Measurements from ENCODE around the gene PRKD1. TPM values are rescaled to one million over a fixed set of nuclear protein-coding genes. Genes with fewer than 3 reads are reported as not detected.

Gene PRKD1
- total RNA-seq, 4 donors from 2014 or later, result 3.5 to 6.4 (median 4.4) TPM

- no peak for DNase-seq
- no peaks in the 10 kb centered on the region for H3K27me3 ChIP-seq
- H3K4me1 ChIP-seq, result peaks cover 0 to 5% (median 0%) of the 10 kb centered on the region in 4 donors
- WGBS, 2 donors (ENCODE audit: low coverage in 1 of 2), result 86 to 92% methylated on average over 1 to 2 of the region's 2 CpGs
- H3K9me3 ChIP-seq, result no peaks in the 10 kb centered on the region
- in situ Hi-C loops (cut with MboI; ENCODE audit: low pct_ligation_motif_present in 1 of 4, low pct_unique_long_range_greater_than_20kb in 1 of 4, low sequenced_read_pairs in 3 of 4), result no loop called here
- H3K27ac ChIP-seq, result no peak overlapping the region
- no peaks in the 10 kb centered on the region for H3K36me3 ChIP-seq
- TF ChIP-seq POLR2A (IDR thresholded peaks at IDR 0.05), result no peak
- TF ChIP-seq EP300 (IDR thresholded peaks at IDR 0.05; ENCODE audit: low read depth), result no peak
- TF ChIP-seq CTCF (IDR thresholded peaks at IDR 0.05), result no peak
- TF ChIP-seq POLR2AphosphoS5 (IDR thresholded peaks at IDR 0.05), result no peak
- intact Hi-C loops (cut with DNase I; ENCODE audit: low total_unique reads), result no loop called here
- H3K4me3 ChIP-seq, result no peak overlapping the region
Measured at GRCh38 chr14:29763342-29763858, 164.2 kb downstream of the PRKD1 start.

- in situ Hi-C loops (cut with MboI; ENCODE audit: low pct_ligation_motif_present in 1 of 4, low pct_unique_long_range_greater_than_20kb in 1 of 4, low sequenced_read_pairs in 3 of 4), result no loop called here
- no peak overlapping the region for H3K27ac ChIP-seq
- H3K4me3 ChIP-seq, result no peak overlapping the region
- no peaks in the 10 kb centered on the region for H3K36me3 ChIP-seq
- no peak for TF ChIP-seq EP300 (IDR thresholded peaks at IDR 0.05; ENCODE audit: low read depth)
- no peak for TF ChIP-seq CTCF (IDR thresholded peaks at IDR 0.05)
- TF ChIP-seq POLR2AphosphoS5 (IDR thresholded peaks at IDR 0.05), result no peak
- no peak for TF ChIP-seq POLR2A (IDR thresholded peaks at IDR 0.05)
- 83 to 93% methylated on average over 5 to 6 of the region's 6 CpGs for WGBS, 2 donors (ENCODE audit: low coverage in 1 of 2)
- no peak for DNase-seq
- H3K4me1 ChIP-seq, result peaks cover 0 to 5% (median 0%) of the 10 kb centered on the region in 4 donors
- H3K9me3 ChIP-seq, result no peaks in the 10 kb centered on the region
- no peaks in the 10 kb centered on the region for H3K27me3 ChIP-seq
- intact Hi-C loops (cut with DNase I; ENCODE audit: low total_unique reads), result no loop called here
Measured at GRCh38 chr14:29759521-29760340, 167.9 kb downstream of the PRKD1 start.

- intact Hi-C loops (cut with DNase I; ENCODE audit: low total_unique reads) (no loop called here), in situ Hi-C loops (cut with MboI; ENCODE audit: low pct_ligation_motif_present in 1 of 4, low pct_unique_long_range_greater_than_20kb in 1 of 4, low sequenced_read_pairs in 3 of 4) (no loop called here)
- 54 to 69% methylated on average over 3 of the region's 3 CpGs for WGBS, 2 donors (ENCODE audit: low coverage in 1 of 2)
- H3K27ac ChIP-seq, result no peak overlapping the region
- H3K4me1 ChIP-seq, result peaks cover 0 to 5% (median 0%) of the 10 kb centered on the region in 4 donors
- H3K9me3 ChIP-seq, result no peaks in the 10 kb centered on the region
- H3K4me3 ChIP-seq, result no peak overlapping the region
- no peaks in the 10 kb centered on the region for H3K36me3 ChIP-seq
- no peaks in the 10 kb centered on the region for H3K27me3 ChIP-seq
- TF ChIP-seq EP300 (IDR thresholded peaks at IDR 0.05; ENCODE audit: low read depth) (no peak), POLR2AphosphoS5 (IDR thresholded peaks at IDR 0.05) (no peak), CTCF (IDR thresholded peaks at IDR 0.05) (no peak), POLR2A (IDR thresholded peaks at IDR 0.05) (no peak)
- no peak for DNase-seq
Measured at GRCh38 chr14:29757711-29758233, 169.9 kb downstream of the PRKD1 start.

- in situ Hi-C loops (cut with MboI; ENCODE audit: low pct_ligation_motif_present in 1 of 4, low pct_unique_long_range_greater_than_20kb in 1 of 4, low sequenced_read_pairs in 3 of 4) (no loop called here), intact Hi-C loops (cut with DNase I; ENCODE audit: low total_unique reads) (no loop called here)
- H3K27me3 ChIP-seq, result no peaks in the 10 kb centered on the region
Measured at GRCh38 chr14:29757188-29757680, 170.4 kb downstream of the PRKD1 start.

More at GRCh38 chr14:29757188-29757680, 170.4 kb downstream of the PRKD1 start:
- Histone ChIP-seq H3K4me1 (peaks cover 0 to 5% (median 0%) of the 10 kb centered on the region in 4 donors), H3K4me3 (no peak overlapping the region), H3K27ac (no peak overlapping the region), H3K36me3 (no peaks in the 10 kb centered on the region), H3K9me3 (no peaks in the 10 kb centered on the region)
- no peak for TF ChIP-seq POLR2A (IDR thresholded peaks at IDR 0.05)
- no peak for TF ChIP-seq POLR2AphosphoS5 (IDR thresholded peaks at IDR 0.05)
- TF ChIP-seq EP300 (IDR thresholded peaks at IDR 0.05; ENCODE audit: low read depth), result no peak
- TF ChIP-seq CTCF (IDR thresholded peaks at IDR 0.05), result no peak
- WGBS, 2 donors (ENCODE audit: low coverage in 1 of 2), result 88 to 100% methylated on average over 1 of the region's 1 CpG
- no peak for DNase-seq
